ENCODE measurements around the gene CCL3. TPM values are rescaled to one million over a fixed set of nuclear protein-coding genes. Genes with fewer than 3 reads are reported as not detected.
A peak's percentile ranks its signal among the peaks of the same experiment; 100 is the strongest.

Gene CCL3
- total RNA-seq, 1 experiment from 2014 or later = not detected

GRCh38 chr17:36072431-36073121 is 17.4 kb downstream of the CCL3 start:
- ChIA-PET CTCF (interaction anchor here (0.7 to 2.6 kb wide), 7 partner anchors 13 to 76 kb away, joined by 3 to 14 read pairs (median 4); no protein-coding TSS in a partner anchor), POLR2A (no interaction called here)
- Mint-ChIP-seq H3K4me1 (ENCODE audit: insufficient read depth, unreplicated experiment) (no peaks in the 10 kb centered on the region), H3K27ac (ENCODE audit: low read depth, unreplicated experiment) (no peak overlapping the region), H3K36me3 (ENCODE audit: insufficient read depth, unreplicated experiment) (no peaks in the 10 kb centered on the region), H3K27me3 (ENCODE audit: insufficient read depth, unreplicated experiment) (peaks cover 16% of the 10 kb centered on the region), H3K9me3 (ENCODE audit: unreplicated experiment) (no peaks in the 10 kb centered on the region), H3K4me3 (ENCODE audit: unreplicated experiment) (no peak overlapping the region)
- DNase-seq (ENCODE audit: unreplicated experiment) = peak; percentile 60
- intact Hi-C loops (cut with micrococcal nuclease) = loop anchor here (10.0 kb wide), 1 partner anchor 62 kb away; no protein-coding TSS in a partner anchor
- no TSS peak for BruUV-seq (replicated peaks)
- TF ChIP-seq, protein P1, sequence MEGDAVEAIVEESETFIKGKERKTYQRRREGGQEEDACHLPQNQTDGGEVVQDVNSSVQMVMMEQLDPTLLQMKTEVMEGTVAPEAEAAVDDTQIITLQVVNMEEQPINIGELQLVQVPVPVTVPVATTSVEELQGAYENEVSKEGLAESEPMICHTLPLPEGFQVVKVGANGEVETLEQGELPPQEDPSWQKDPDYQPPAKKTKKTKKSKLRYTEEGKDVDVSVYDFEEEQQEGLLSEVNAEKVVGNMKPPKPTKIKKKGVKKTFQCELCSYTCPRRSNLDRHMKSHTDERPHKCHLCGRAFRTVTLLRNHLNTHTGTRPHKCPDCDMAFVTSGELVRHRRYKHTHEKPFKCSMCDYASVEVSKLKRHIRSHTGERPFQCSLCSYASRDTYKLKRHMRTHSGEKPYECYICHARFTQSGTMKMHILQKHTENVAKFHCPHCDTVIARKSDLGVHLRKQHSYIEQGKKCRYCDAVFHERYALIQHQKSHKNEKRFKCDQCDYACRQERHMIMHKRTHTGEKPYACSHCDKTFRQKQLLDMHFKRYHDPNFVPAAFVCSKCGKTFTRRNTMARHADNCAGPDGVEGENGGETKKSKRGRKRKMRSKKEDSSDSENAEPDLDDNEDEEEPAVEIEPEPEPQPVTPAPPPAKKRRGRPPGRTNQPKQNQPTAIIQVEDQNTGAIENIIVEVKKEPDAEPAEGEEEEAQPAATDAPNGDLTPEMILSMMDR (IDR thresholded peaks at IDR 0.05; ENCODE audit: unreplicated experiment) = peak; percentile 54

DNA sequence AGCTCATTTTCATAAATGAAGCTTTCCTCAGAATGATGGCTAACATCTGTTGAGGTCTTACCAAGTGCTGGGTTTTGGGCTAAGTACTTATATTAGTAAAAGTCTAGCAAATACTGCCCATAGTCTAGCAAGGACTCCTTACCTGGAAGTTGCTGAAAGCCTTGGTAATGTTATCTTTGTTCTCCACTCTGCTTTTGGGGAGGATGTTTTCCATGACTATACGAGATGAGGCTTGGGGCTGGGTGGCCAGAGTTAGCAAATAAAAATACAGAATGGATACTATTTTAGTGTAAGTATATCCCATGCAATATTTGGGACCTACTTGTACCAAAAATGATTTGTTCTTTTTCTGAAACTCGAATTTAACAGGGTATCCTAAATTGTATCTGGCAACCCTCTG is 18.2 kb downstream of the CCL3 start:
- Mint-ChIP-seq H3K4me3 (ENCODE audit: unreplicated experiment) (no peak overlapping the region), H3K27ac (ENCODE audit: low read depth, unreplicated experiment) (no peak overlapping the region), H3K27me3 (ENCODE audit: insufficient read depth, unreplicated experiment) (peaks cover 10% of the 10 kb centered on the region), H3K9me3 (ENCODE audit: unreplicated experiment) (no peaks in the 10 kb centered on the region), H3K36me3 (ENCODE audit: insufficient read depth, unreplicated experiment) (no peaks in the 10 kb centered on the region), H3K4me1 (ENCODE audit: insufficient read depth, unreplicated experiment) (no peaks in the 10 kb centered on the region)
- ChIA-PET CTCF (interaction anchor here (0.7 to 2.6 kb wide), 3 partner anchors 74 to 77 kb away, joined by 4 to 14 read pairs (median 4); no protein-coding TSS in a partner anchor), POLR2A (no interaction called here)
- intact Hi-C loops (cut with micrococcal nuclease) = loop anchor here (10.0 kb wide), 1 partner anchor 63 kb away; no protein-coding TSS in a partner anchor
- TF ChIP-seq, protein P1 (IDR thresholded peaks at IDR 0.05; ENCODE audit: unreplicated experiment) = no peak
- BruUV-seq (replicated peaks) = no TSS peak
- no peak for DNase-seq (ENCODE audit: unreplicated experiment)

- no TSS peak for BruUV-seq (replicated peaks)
- intact Hi-C loops (cut with micrococcal nuclease) = loop anchor here (10.0 kb wide), 1 partner anchor 64 kb away; no protein-coding TSS in a partner anchor
Measured at GRCh38 chr17:36070427-36070826, 19.5 kb downstream of the CCL3 start.

GRCh38 chr17:36069136-36069535 is 20.8 kb downstream of the CCL3 start:
- intact Hi-C loops (cut with micrococcal nuclease) = no loop called here
- Mint-ChIP-seq H3K4me1 (ENCODE audit: insufficient read depth, unreplicated experiment) (no peaks in the 10 kb centered on the region), H3K36me3 (ENCODE audit: insufficient read depth, unreplicated experiment) (no peaks in the 10 kb centered on the region), H3K27ac (ENCODE audit: low read depth, unreplicated experiment) (no peak overlapping the region), H3K4me3 (ENCODE audit: unreplicated experiment) (no peak overlapping the region), H3K27me3 (ENCODE audit: insufficient read depth, unreplicated experiment) (peaks cover 29% of the 10 kb centered on the region), H3K9me3 (ENCODE audit: unreplicated experiment) (no peaks in the 10 kb centered on the region)
- TF ChIP-seq, protein P1 (IDR thresholded peaks at IDR 0.05; ENCODE audit: unreplicated experiment) = no peak
- CTCF ChIA-PET = interaction anchor here (1.4 kb wide), 1 partner anchor 80 kb away, joined by 4 read pairs; no protein-coding TSS in a partner anchor
- POLR2A ChIA-PET = interaction anchor here (0.7 kb wide), 1 partner anchor 26 kb away, joined by 3 read pairs; no protein-coding TSS in a partner anchor
- no TSS peak for BruUV-seq (replicated peaks)
- DNase-seq (ENCODE audit: unreplicated experiment) = no peak

More at GRCh38 chr17:36070427-36070826, 19.5 kb downstream of the CCL3 start:
- H3K4me3 Mint-ChIP-seq (ENCODE audit: unreplicated experiment) = no peak overlapping the region
- H3K9me3 Mint-ChIP-seq (ENCODE audit: unreplicated experiment) = no peaks in the 10 kb centered on the region
- CTCF ChIA-PET = interaction anchor here (0.6 kb wide), 2 partner anchors 94 to 118 kb away, joined by 3 read pairs; no protein-coding TSS in a partner anchor
- H3K4me1 Mint-ChIP-seq (ENCODE audit: insufficient read depth, unreplicated experiment) = no peaks in the 10 kb centered on the region
- H3K27ac Mint-ChIP-seq (ENCODE audit: low read depth, unreplicated experiment) = no peak overlapping the region
- TF ChIP-seq, protein P1 (IDR thresholded peaks at IDR 0.05; ENCODE audit: unreplicated experiment) = no peak
- H3K36me3 Mint-ChIP-seq (ENCODE audit: insufficient read depth, unreplicated experiment) = no peaks in the 10 kb centered on the region
- POLR2A ChIA-PET = no interaction called here
- peaks cover 16% of the 10 kb centered on the region for H3K27me3 Mint-ChIP-seq (ENCODE audit: insufficient read depth, unreplicated experiment)
- DNase-seq (ENCODE audit: unreplicated experiment) = no peak
